Measurements from ENCODE around the gene RICTOR. TPM values are rescaled to one million over a fixed set of nuclear protein-coding genes. Genes with fewer than 3 reads are reported as not detected.

The RICTOR gene
- total RNA-seq, 2 donors from 2014 or later: 27.6 to 31.8 TPM

GRCh38 chr5:39080168-39080567 is 6.0 kb upstream of the RICTOR start:
- Histone ChIP-seq H3K36me3 (ENCODE audit: control insufficient read depth, insufficient read depth, low read length) (no peaks in the 10 kb centered on the region), H3K4me3 (ENCODE audit: low read length) (no peak overlapping the region), H3K27me3 (ENCODE audit: control insufficient read depth, insufficient read depth, low read length, poor library complexity, severe bottlenecking) (no peaks in the 10 kb centered on the region), H3K27ac (ENCODE audit: low read depth, low read length) (no peak overlapping the region), H3K9me3 (ENCODE audit: control insufficient read depth, low read length) (no peaks in the 10 kb centered on the region), H3K4me1 (ENCODE audit: control insufficient read depth, insufficient read depth, low read length) (no peaks in the 10 kb centered on the region), H3K9ac (ENCODE audit: extremely low read depth, low read length, poor library complexity, severe bottlenecking) (no peak overlapping the region)
- Mint-ChIP-seq H3K27me3 (ENCODE audit: insufficient read depth) (no peaks in the 10 kb centered on the region), H3K9me3 (no peaks in the 10 kb centered on the region), H3K27ac (no peak overlapping the region), H3K4me3 (no peak overlapping the region), H3K4me1 (peaks cover 4% of the 10 kb centered on the region), H3K36me3 (ENCODE audit: low read depth) (no peaks in the 10 kb centered on the region)
- no CpG with 5 or more reads among the region's 2 CpGs for WGBS, 2 experiments (ENCODE audit: insufficient coverage in 1 of 2, insufficient read length in 1 of 2)
- TF ChIP-seq, protein P1, sequence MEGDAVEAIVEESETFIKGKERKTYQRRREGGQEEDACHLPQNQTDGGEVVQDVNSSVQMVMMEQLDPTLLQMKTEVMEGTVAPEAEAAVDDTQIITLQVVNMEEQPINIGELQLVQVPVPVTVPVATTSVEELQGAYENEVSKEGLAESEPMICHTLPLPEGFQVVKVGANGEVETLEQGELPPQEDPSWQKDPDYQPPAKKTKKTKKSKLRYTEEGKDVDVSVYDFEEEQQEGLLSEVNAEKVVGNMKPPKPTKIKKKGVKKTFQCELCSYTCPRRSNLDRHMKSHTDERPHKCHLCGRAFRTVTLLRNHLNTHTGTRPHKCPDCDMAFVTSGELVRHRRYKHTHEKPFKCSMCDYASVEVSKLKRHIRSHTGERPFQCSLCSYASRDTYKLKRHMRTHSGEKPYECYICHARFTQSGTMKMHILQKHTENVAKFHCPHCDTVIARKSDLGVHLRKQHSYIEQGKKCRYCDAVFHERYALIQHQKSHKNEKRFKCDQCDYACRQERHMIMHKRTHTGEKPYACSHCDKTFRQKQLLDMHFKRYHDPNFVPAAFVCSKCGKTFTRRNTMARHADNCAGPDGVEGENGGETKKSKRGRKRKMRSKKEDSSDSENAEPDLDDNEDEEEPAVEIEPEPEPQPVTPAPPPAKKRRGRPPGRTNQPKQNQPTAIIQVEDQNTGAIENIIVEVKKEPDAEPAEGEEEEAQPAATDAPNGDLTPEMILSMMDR (conservative IDR thresholded peaks at IDR 0.05): no peak
- DNase-seq: no peak

- H3K27me3 Mint-ChIP-seq (ENCODE audit: insufficient read depth): no peaks in the 10 kb centered on the region
- 98 to 100% methylated on average over 2 of the region's 2 CpGs for WGBS, 2 experiments (ENCODE audit: insufficient coverage in 1 of 2, insufficient read length in 1 of 2)
- no peak overlapping the region for H3K27ac ChIP-seq (ENCODE audit: low read depth, low read length)
- H3K9me3 ChIP-seq (ENCODE audit: control insufficient read depth, low read length): no peaks in the 10 kb centered on the region
- H3K4me3 Mint-ChIP-seq: no peak overlapping the region
- no peak for DNase-seq
- H3K27me3 ChIP-seq (ENCODE audit: control insufficient read depth, insufficient read depth, low read length, poor library complexity, severe bottlenecking): no peaks in the 10 kb centered on the region
- H3K4me1 ChIP-seq (ENCODE audit: control insufficient read depth, insufficient read depth, low read length): no peaks in the 10 kb centered on the region
- H3K36me3 Mint-ChIP-seq (ENCODE audit: low read depth): no peaks in the 10 kb centered on the region
- TF ChIP-seq, protein P1 (conservative IDR thresholded peaks at IDR 0.05): no peak
- H3K4me1 Mint-ChIP-seq: peaks cover 4% of the 10 kb centered on the region
- no peak overlapping the region for H3K27ac Mint-ChIP-seq
- no peak overlapping the region for H3K4me3 ChIP-seq (ENCODE audit: low read length)
- no peaks in the 10 kb centered on the region for H3K9me3 Mint-ChIP-seq
- no peaks in the 10 kb centered on the region for H3K36me3 ChIP-seq (ENCODE audit: control insufficient read depth, insufficient read depth, low read length)
- H3K9ac ChIP-seq (ENCODE audit: extremely low read depth, low read length, poor library complexity, severe bottlenecking): no peak overlapping the region
These were observed 4.9 kb upstream of the RICTOR start for GRCh38 chr5:39079147-39079546.

DNA sequence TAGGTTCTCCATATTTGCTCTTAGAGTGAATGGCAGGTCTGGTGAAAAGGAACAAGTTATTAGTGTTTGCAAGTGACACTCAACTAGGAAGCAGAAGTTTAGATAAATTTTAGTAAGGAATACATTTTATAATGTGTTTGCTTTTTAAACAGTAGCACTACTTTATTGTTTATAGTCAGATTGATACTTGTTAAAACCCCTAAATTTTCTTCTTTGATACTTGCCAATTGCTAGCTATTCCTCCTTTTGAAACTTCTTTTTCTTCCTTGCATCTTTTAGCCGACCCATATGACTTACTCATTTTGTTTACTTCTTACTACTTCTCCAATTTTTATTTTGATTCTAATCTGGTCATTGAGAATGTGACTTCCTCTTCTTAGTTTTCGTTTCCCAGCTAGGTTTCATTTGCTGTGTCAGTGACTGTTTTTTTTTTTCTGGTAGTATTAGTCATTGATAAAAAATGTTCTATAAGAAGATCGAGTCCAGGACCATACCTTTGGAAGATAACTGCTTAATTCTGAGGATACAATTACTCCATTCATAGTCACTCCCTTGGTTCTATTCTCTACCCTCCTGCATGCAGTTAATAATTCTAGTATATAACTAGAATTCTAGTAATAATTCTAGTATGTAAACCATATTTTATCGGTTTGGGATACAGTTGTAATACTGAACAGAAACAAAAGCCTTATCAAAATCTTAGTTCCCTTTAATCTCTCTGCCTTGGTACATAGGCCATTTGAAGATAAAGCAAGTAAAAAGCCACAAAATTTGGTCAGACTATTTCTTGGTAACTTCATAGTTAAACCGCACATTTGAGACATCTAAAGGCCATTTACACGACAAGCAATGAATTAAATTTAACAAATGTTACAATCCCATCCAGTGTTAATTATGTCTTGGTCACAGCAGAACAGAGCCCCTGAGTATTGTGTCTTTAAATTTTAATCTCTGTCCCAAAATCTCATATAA is 2.8 kb upstream of the RICTOR start:
- H3K4me1 ChIP-seq (ENCODE audit: control insufficient read depth, insufficient read depth, low read length): peaks cover 2% of the 10 kb centered on the region
- no peaks in the 10 kb centered on the region for H3K27me3 ChIP-seq (ENCODE audit: control insufficient read depth, insufficient read depth, low read length, poor library complexity, severe bottlenecking)
- Mint-ChIP-seq H3K4me1 (peaks cover 8% of the 10 kb centered on the region), H3K4me3 (no peak overlapping the region), H3K27me3 (ENCODE audit: insufficient read depth) (no peaks in the 10 kb centered on the region), H3K9me3 (no peaks in the 10 kb centered on the region), H3K36me3 (ENCODE audit: low read depth) (no peaks in the 10 kb centered on the region), H3K27ac (no peak overlapping the region)
- 82 to 85% methylated on average over 2 to 6 of the region's 6 CpGs for WGBS, 2 experiments (ENCODE audit: insufficient coverage in 1 of 2, insufficient read length in 1 of 2)
- no peak overlapping the region for H3K4me3 ChIP-seq (ENCODE audit: low read length)
- H3K9ac ChIP-seq (ENCODE audit: extremely low read depth, low read length, poor library complexity, severe bottlenecking): no peak overlapping the region
- no peaks in the 10 kb centered on the region for H3K9me3 ChIP-seq (ENCODE audit: control insufficient read depth, low read length)
- H3K36me3 ChIP-seq (ENCODE audit: control insufficient read depth, insufficient read depth, low read length): no peaks in the 10 kb centered on the region
- TF ChIP-seq, protein P1 (conservative IDR thresholded peaks at IDR 0.05): no peak
- no peak overlapping the region for H3K27ac ChIP-seq (ENCODE audit: low read depth, low read length)
- DNase-seq: no peak

Measured in endodermal cell (in vitro differentiated cells).